ENCODE data around the gene PARD6B. TPM values are rescaled to one million over a fixed set of nuclear protein-coding genes. Genes with fewer than 3 reads are reported as not detected.
A peak's percentile ranks its signal among the peaks of the same experiment; 100 is the strongest.

The PARD6B gene
- polyA plus RNA-seq, 1 of the 3 experiments (the other 2 are of a cell fraction): 0.49 TPM

DNA sequence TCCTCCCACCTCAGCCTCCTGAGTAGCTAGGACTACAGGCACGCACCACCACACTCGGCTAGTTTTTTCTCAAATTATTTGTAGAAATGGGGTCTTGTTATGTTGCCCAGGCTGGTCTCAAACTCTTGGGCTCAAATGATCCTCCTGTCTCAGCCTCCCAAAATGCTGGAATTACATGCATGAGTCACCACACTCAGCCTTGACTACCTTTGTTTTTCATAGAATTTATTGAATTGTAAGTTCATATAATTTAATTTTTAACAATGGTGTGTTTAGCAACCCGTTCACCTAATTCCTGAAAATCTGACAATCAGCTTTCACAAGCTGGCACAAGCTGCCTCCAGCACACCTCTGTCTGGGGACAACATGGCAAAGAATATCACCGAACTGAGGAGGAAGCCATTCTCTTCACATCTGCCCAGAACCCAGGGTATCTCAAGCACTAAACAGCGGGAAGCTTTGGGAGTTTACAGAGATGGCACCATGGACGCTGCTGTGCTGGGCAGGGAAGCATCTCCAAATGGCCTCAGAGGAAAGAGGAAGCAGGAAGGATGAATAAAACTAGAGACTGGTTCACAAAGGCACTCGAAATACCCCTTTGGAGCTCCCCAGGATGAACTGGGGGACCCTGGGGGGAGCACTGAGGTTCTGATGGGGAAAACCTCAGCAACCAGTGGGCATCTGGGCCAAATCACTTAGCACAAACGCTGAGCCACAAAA lies 43.0 kb upstream of the PARD6B start:
- Histone ChIP-seq H3K4me1 (ENCODE audit: control insufficient read depth in 1 of 2, insufficient read depth in 2 of 2, low read depth in 1 of 2, low read length in 1 of 2) (peaks cover 18 to 30% of the 10 kb centered on the region in 2 experiments), H3K4me3 (ENCODE audit: low read depth in 2 of 2, low read length in 1 of 2) (no peak overlapping the region), H3K27ac (ENCODE audit: low read depth in 2 of 2, low read length in 1 of 2) (no peak overlapping the region), H4K20me1 (ENCODE audit: insufficient read depth) (no peaks in the 10 kb centered on the region), H3K9ac (no peak overlapping the region), H3K27me3 (ENCODE audit: insufficient read depth) (no peaks in the 10 kb centered on the region), H3K9me3 (no peaks in the 10 kb centered on the region), H3K79me2 (ENCODE audit: insufficient read depth) (no peaks in the 10 kb centered on the region), H3K36me3 (replicated peaks in 1 of 2; ENCODE audit: control insufficient read depth in 1 of 2, insufficient read depth in 2 of 2, low read length in 1 of 2) (no peaks in the 10 kb centered on the region), H3F3A (replicated peaks; ENCODE audit: insufficient read depth) (no peaks in the 10 kb centered on the region), H3K9me2 (no peaks in the 10 kb centered on the region), H2AFZ (ENCODE audit: low read depth) (no peak overlapping the region), H3K4me2 (no peak overlapping the region)
- ChIA-PET POLR2A (no interaction called here), CTCF (interaction anchor here (0.9 to 2.5 kb wide), 5 partner anchors 25 to 106 kb away, joined by 3 to 13 read pairs (median 5); no protein-coding TSS in a partner anchor)
- DNase-seq: no peak
- TF ChIP-seq RAD21 (IDR thresholded peaks at IDR 0.05; ENCODE audit: low read length) (no peak), FOSL2 (IDR thresholded peaks at IDR 0.05; ENCODE audit: borderline replicate concordance, low read depth) (no peak), RCOR1 (IDR thresholded peaks at IDR 0.05; ENCODE audit: low read length) (no peak), CHD2 (IDR thresholded peaks at IDR 0.05; ENCODE audit: low read length, partially characterized antibody) (no peak), YY1 (IDR thresholded peaks at IDR 0.05; ENCODE audit: low read depth) (no peak), NFIC (IDR thresholded peaks at IDR 0.05; ENCODE audit: borderline replicate concordance) (no peak), RXRA (IDR thresholded peaks at IDR 0.05; ENCODE audit: borderline replicate concordance, low read depth) (no peak), IRF3 (IDR thresholded peaks at IDR 0.05; ENCODE audit: low read depth, low read length) (no peak), GATA2 (CRISPR knock-in tag; IDR thresholded peaks at IDR 0.05) (no peak)
- TF ChIP-seq, protein P1, sequence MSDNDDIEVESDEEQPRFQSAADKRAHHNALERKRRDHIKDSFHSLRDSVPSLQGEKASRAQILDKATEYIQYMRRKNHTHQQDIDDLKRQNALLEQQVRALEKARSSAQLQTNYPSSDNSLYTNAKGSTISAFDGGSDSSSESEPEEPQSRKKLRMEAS (IDR thresholded peaks at IDR 0.05; ENCODE audit: low read depth): no peak
- TF ChIP-seq, protein P2, sequence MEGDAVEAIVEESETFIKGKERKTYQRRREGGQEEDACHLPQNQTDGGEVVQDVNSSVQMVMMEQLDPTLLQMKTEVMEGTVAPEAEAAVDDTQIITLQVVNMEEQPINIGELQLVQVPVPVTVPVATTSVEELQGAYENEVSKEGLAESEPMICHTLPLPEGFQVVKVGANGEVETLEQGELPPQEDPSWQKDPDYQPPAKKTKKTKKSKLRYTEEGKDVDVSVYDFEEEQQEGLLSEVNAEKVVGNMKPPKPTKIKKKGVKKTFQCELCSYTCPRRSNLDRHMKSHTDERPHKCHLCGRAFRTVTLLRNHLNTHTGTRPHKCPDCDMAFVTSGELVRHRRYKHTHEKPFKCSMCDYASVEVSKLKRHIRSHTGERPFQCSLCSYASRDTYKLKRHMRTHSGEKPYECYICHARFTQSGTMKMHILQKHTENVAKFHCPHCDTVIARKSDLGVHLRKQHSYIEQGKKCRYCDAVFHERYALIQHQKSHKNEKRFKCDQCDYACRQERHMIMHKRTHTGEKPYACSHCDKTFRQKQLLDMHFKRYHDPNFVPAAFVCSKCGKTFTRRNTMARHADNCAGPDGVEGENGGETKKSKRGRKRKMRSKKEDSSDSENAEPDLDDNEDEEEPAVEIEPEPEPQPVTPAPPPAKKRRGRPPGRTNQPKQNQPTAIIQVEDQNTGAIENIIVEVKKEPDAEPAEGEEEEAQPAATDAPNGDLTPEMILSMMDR (IDR thresholded peaks at IDR 0.05): no peak
- WGBS (ENCODE audit: low lambda C conversion rate): 87% methylated on average over 8 of the region's 8 CpGs

- CTCF ChIA-PET: interaction anchor here (0.6 to 2.5 kb wide), 10 partner anchors 15 to 504 kb away, joined by 3 to 13 read pairs (median 4); partner anchors contain the start of gene ADNP
- no peak overlapping the region for H3K27ac ChIP-seq (ENCODE audit: low read depth in 2 of 2, low read length in 1 of 2)
- no peaks in the 10 kb centered on the region for H3K79me2 ChIP-seq (ENCODE audit: insufficient read depth)
- no peak overlapping the region for H2AFZ ChIP-seq (ENCODE audit: low read depth)
- no peaks in the 10 kb centered on the region for H3K36me3 ChIP-seq (replicated peaks in 1 of 2; ENCODE audit: control insufficient read depth in 1 of 2, insufficient read depth in 2 of 2, low read length in 1 of 2)
- H3K4me2 ChIP-seq: no peak overlapping the region
- 13% methylated on average over 9 of the region's 10 CpGs for WGBS (ENCODE audit: low lambda C conversion rate)
- no peaks in the 10 kb centered on the region for H3F3A ChIP-seq (replicated peaks; ENCODE audit: insufficient read depth)
- peak; percentile 82 for DNase-seq
- H4K20me1 ChIP-seq (ENCODE audit: insufficient read depth): no peaks in the 10 kb centered on the region
- POLR2A ChIA-PET: interaction anchor here (0.5 to 1.4 kb wide), 3 partner anchors 10 to 101 kb away, joined by 3 to 5 read pairs (median 5); no protein-coding TSS in a partner anchor
- H3K9me2 ChIP-seq: no peaks in the 10 kb centered on the region
- H3K4me1 ChIP-seq (ENCODE audit: control insufficient read depth in 1 of 2, insufficient read depth in 2 of 2, low read depth in 1 of 2, low read length in 1 of 2): peaks cover 18 to 30% of the 10 kb centered on the region in 2 experiments
- no peaks in the 10 kb centered on the region for H3K27me3 ChIP-seq (ENCODE audit: insufficient read depth)
- H3K9me3 ChIP-seq: no peaks in the 10 kb centered on the region
- no peak overlapping the region for H3K9ac ChIP-seq
- peak overlapping the region in 1 of 2 experiments; percentile 33; a peak in 1 of 4 replicates for H3K4me3 ChIP-seq (ENCODE audit: low read depth in 2 of 2, low read length in 1 of 2)
- peak in 1 of 2 experiments; percentile 96; a peak in 2 of 4 replicates for TF ChIP-seq EP300 (IDR thresholded peaks at IDR 0.05; ENCODE audit: borderline replicate concordance in 1 of 2, low read depth in 1 of 2, low read length in 1 of 2)
- TF ChIP-seq, protein P3, sequence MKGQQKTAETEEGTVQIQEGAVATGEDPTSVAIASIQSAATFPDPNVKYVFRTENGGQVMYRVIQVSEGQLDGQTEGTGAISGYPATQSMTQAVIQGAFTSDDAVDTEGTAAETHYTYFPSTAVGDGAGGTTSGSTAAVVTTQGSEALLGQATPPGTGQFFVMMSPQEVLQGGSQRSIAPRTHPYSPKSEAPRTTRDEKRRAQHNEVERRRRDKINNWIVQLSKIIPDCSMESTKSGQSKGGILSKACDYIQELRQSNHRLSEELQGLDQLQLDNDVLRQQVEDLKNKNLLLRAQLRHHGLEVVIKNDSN (IDR thresholded peaks at IDR 0.05; ENCODE audit: borderline replicate concordance, low read depth): no peak
- no peak for TF ChIP-seq NFIC (IDR thresholded peaks at IDR 0.05; ENCODE audit: borderline replicate concordance)
- peak; percentile 63; the same call in 1 of the 2 replicates for TF ChIP-seq FOXJ3 (CRISPR knock-in tag; IDR thresholded peaks at IDR 0.05)
- TF ChIP-seq JUND (IDR thresholded peaks at IDR 0.05): no peak
- no peak for TF ChIP-seq POLR2AphosphoS5 (IDR thresholded peaks at IDR 0.05; ENCODE audit: low read depth, low read length)
- TF ChIP-seq EZH2phosphoT487 (IDR thresholded peaks at IDR 0.05; ENCODE audit: borderline replicate concordance, low read depth): no peak
- no peak for TF ChIP-seq TEAD4 (IDR thresholded peaks at IDR 0.05; ENCODE audit: borderline replicate concordance, insufficient read depth)
- TF ChIP-seq, protein P1 (IDR thresholded peaks at IDR 0.05; ENCODE audit: low read depth): no peak
- peak; percentile 99 for TF ChIP-seq GATA2 (CRISPR knock-in tag; IDR thresholded peaks at IDR 0.05)
- peak; percentile 82 for TF ChIP-seq CHD2 (IDR thresholded peaks at IDR 0.05; ENCODE audit: low read length, partially characterized antibody)
- peak; percentile 62; the same call in 1 of the 2 replicates for TF ChIP-seq MXI1 (IDR thresholded peaks at IDR 0.05; ENCODE audit: low read depth, low read length)
- TF ChIP-seq TCF12 (IDR thresholded peaks at IDR 0.05): peak; percentile 45; the same call in 1 of the 2 replicates
- no peak for TF ChIP-seq FOXM1 (IDR thresholded peaks at IDR 0.05; ENCODE audit: low read depth)
Measured at GRCh38 chr20:50689864-50690649, 41.3 kb upstream of the PARD6B start.
